HEK293T (cell line): ENCODE results near the gene STK24.
A peak's percentile ranks its signal among the peaks of the same experiment; 100 is the strongest.

Experiments used
- CTCF ChIA-PET: fragments of 350-600 bp; formaldehyde crosslinking; extraction: SDS; loops from one replicate; lab custom pipeline; 2021; ENCODE audit warnings: antibody characterized with exemption, inconsistent platforms; lab: Yijun Ruan, JAX
- POLR2A ChIA-PET: fragments of 350-600 bp; formaldehyde crosslinking; extraction: SDS; loops from one replicate; lab custom pipeline; 2020; ENCODE audit warnings: antibody characterized with exemption, inconsistent platforms; lab: Yijun Ruan, JAX
- DNase-seq: peaks from one replicate; pipeline ENCODE4 v3.0.0; 2012; ENCODE audit warnings: mixed read lengths; ENCODE audit errors: extremely low spot score
- ARNT ChIP-seq: fragments of 450-650 bp; IDR thresholded peaks from 2 replicates; pipeline ENCODE4 v1.6.1; 2017; ENCODE audit warnings: mild to moderate bottlenecking
- BHLHE40 ChIP-seq: fragments of 450-650 bp; IDR thresholded peaks from 2 replicates; pipeline ENCODE4 v1.6.1; 2016; ENCODE audit warnings: mild to moderate bottlenecking, moderate library complexity, borderline replicate concordance
- CTBP1 ChIP-seq: fragments of 450-650 bp; IDR thresholded peaks from 2 replicates; pipeline ENCODE4 v1.6.1; 2016; ENCODE audit warnings: borderline replicate concordance
- ELF4 ChIP-seq: fragments of 450-650 bp; IDR thresholded peaks from 2 replicates; pipeline ENCODE4 v1.6.1; 2017; ENCODE audit warnings: antibody characterized with exemption
- FOXA1 ChIP-seq: fragments of 450-650 bp; IDR thresholded peaks from 2 replicates; pipeline ENCODE4 v1.6.1; 2016; ENCODE audit warnings: mild to moderate bottlenecking
- FOXK2 ChIP-seq: fragments of 450-650 bp; IDR thresholded peaks from 2 replicates; pipeline ENCODE4 v1.6.1; 2016; ENCODE audit warnings: mild to moderate bottlenecking
- FOXM1 ChIP-seq: fragments of 450-650 bp; IDR thresholded peaks from 2 replicates; pipeline ENCODE4 v1.6.1; 2017; ENCODE audit warnings: mild to moderate bottlenecking, borderline replicate concordance
- HDGF ChIP-seq: fragments of 450-650 bp; IDR thresholded peaks from 2 replicates; pipeline ENCODE4 v1.6.1; 2017; ENCODE audit warnings: antibody characterized with exemption, borderline replicate concordance
- L3MBTL2 ChIP-seq: fragments of 450-650 bp; conservative IDR thresholded peaks from 2 replicates; pipeline ENCODE4 v1.6.1; 2016; ENCODE audit warnings: mild to moderate bottlenecking
- LEF1 ChIP-seq: fragments of 450-650 bp; IDR thresholded peaks from 2 replicates; pipeline ENCODE4 v1.6.1; 2017; ENCODE audit warnings: mild to moderate bottlenecking, borderline replicate concordance
- NFRKB ChIP-seq: fragments of 450-650 bp; IDR thresholded peaks from 2 replicates; pipeline ENCODE4 v1.6.1; 2016; ENCODE audit warnings: mild to moderate bottlenecking, moderate library complexity
- PKNOX1 ChIP-seq: fragments of 450-650 bp; IDR thresholded peaks from 2 replicates; pipeline ENCODE4 v1.6.1; 2016
- SP1 ChIP-seq: fragments of 450-650 bp; IDR thresholded peaks from 2 replicates; pipeline ENCODE4 v1.6.1; 2017
- SUZ12 ChIP-seq: fragments of 450-650 bp; IDR thresholded peaks from 2 replicates; pipeline ENCODE4 v1.6.1; 2016; ENCODE audit warnings: mild to moderate bottlenecking
- TARDBP ChIP-seq: fragments of 450-650 bp; IDR thresholded peaks from 2 replicates; pipeline ENCODE4 v1.6.1; 2016
- ZNF384 ChIP-seq: fragments of 450-650 bp; IDR thresholded peaks from 2 replicates; pipeline ENCODE4 v1.6.1; 2016

The STK24 gene

GRCh38 chr13:98450539-98451111 is 126.3 kb downstream of the STK24 start:
- CTCF ChIA-PET = interaction anchor here (1.3 to 1.6 kb wide), 2 partner anchors 203 to 223 kb away, joined by 5 to 6 read pairs; no protein-coding TSS in a partner anchor
- DNase-seq = no peak
- TF ChIP-seq ELF4 (no peak), FOXM1 (no peak), L3MBTL2 (no peak), HDGF (no peak), BHLHE40 (no peak), TARDBP (no peak), SP1 (no peak), NFRKB (no peak), FOXK2 (no peak), CTBP1 (no peak), FOXA1 (no peak)
- POLR2A ChIA-PET = no interaction called here

DNA sequence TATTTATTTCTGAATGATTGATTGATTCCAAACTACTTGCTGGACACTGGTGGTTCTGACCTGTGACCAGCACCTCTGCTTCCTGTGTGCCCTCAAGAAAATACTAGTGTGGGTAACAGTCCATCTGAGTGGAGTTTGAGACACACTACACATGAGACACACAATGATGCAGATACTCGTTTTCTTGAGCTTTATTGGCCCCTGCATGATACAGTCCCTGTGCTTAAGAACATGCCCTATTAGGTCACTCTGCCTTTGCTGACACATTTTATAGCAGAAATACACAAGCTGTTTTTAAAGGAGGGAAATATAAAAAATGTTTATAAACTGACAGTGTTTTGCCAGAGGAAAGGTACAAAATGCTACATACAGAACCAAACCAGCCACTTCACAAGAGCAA is 126.9 kb downstream of the STK24 start:
- no peak for DNase-seq
- ChIA-PET CTCF (interaction anchor here (1.3 to 1.6 kb wide), 2 partner anchors 204 to 223 kb away, joined by 5 to 6 read pairs; no protein-coding TSS in a partner anchor), POLR2A (no interaction called here)
- no peak for TF ChIP-seq SUZ12
- TF ChIP-seq L3MBTL2 = no peak
- no peak for TF ChIP-seq SP1
- TF ChIP-seq LEF1 = no peak
- TF ChIP-seq ARNT = no peak
- TF ChIP-seq PKNOX1 = no peak
- no peak for TF ChIP-seq CTBP1

GRCh38 chr13:98449273-98449672 is 127.6 kb downstream of the STK24 start:
- CTCF ChIA-PET = no interaction called here
- POLR2A ChIA-PET = no interaction called here
- no peak for TF ChIP-seq FOXK2
- no peak for TF ChIP-seq CTBP1
- TF ChIP-seq L3MBTL2 = no peak
- TF ChIP-seq LEF1 = no peak
- TF ChIP-seq NFRKB = no peak
- TF ChIP-seq FOXM1 = no peak
- no peak for TF ChIP-seq ZNF384
- TF ChIP-seq SP1 = no peak
- no peak for TF ChIP-seq PKNOX1
- TF ChIP-seq ARNT = no peak
- TF ChIP-seq FOXA1 = no peak
- no peak for TF ChIP-seq BHLHE40
- no peak for TF ChIP-seq ELF4
- no peak for DNase-seq

DNA sequence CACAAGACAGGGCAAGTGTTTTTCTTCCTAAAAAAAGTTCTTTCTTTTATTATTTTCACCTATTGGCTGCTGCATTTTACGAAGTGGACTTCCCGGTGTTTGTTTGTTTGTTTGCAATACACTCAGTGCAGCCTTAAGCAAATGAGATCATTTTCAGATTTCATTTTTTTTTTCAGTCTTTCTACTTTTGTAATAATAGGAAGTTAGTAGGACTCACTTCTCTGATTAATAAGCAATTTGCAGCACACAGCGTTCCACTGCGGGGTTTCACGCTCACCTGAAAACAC is 128.3 kb downstream of the STK24 start:
- TF ChIP-seq HDGF = no peak
- no peak for TF ChIP-seq FOXM1
- no peak for TF ChIP-seq PKNOX1
- TF ChIP-seq NFRKB = no peak
- no peak for TF ChIP-seq ZNF384
- no peak for TF ChIP-seq ARNT
- TF ChIP-seq BHLHE40 = no peak
- no peak for TF ChIP-seq L3MBTL2
- no peak for TF ChIP-seq CTBP1
- TF ChIP-seq LEF1 = no peak
- no peak for TF ChIP-seq FOXA1
- TF ChIP-seq ELF4 = no peak
- no peak for TF ChIP-seq SP1
- no peak for TF ChIP-seq FOXK2
- DNase-seq = no peak
- CTCF ChIA-PET = interaction anchor here (1.0 to 1.5 kb wide), 6 partner anchors 9 to 423 kb away, joined by 3 to 4 read pairs (median 3); no protein-coding TSS in a partner anchor
- POLR2A ChIA-PET = no interaction called here

GRCh38 chr13:98447881-98448641 is 128.8 kb downstream of the STK24 start:
- POLR2A ChIA-PET = no interaction called here
- TF ChIP-seq NFRKB (no peak), CTBP1 (no peak), BHLHE40 (no peak)
- CTCF ChIA-PET = interaction anchor here (0.6 to 1.5 kb wide), 10 partner anchors 10 to 1235 kb away, joined by 3 to 8 read pairs (median 3); no protein-coding TSS in a partner anchor
- peak; percentile 51 for DNase-seq

DNA sequence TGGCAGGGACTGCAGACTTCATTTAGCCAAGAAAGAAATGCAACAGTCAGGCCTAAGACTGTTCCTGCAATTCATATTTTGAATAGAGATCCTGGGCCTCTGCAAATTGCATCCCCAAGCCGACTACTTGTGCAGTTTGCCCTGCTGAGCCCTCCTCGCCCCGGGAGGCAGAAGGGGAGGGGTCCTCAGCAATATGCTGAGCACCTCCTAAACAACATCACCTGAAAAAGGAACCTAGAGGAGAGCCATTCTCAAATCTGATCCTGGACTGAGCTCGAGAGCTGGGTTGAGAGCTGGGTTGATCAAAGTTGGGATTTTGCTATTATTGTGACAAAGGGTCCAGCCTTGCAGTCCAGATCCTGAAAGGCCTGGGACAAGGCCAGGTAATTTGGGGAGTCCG is 129.8 kb downstream of the STK24 start:
- POLR2A ChIA-PET = no interaction called here
- DNase-seq = no peak
- CTCF ChIA-PET = interaction anchor here (1.3 to 1.5 kb wide), 2 partner anchors 19 to 151 kb away, joined by 3 to 4 read pairs; no protein-coding TSS in a partner anchor
- TF ChIP-seq BHLHE40 (no peak), HDGF (no peak), SUZ12 (no peak), ARNT (no peak), FOXA1 (no peak), SP1 (no peak), PKNOX1 (no peak)
